HCT116 (cell line): ENCODE data around the gene P2RX1. TPM values are rescaled to one million over a fixed set of nuclear protein-coding genes. Genes with fewer than 3 reads are reported as not detected.

Experiments
- ATAC-seq: fragments of 200-7000 bp; cut with Tn5 transposase; 2 replicates; pipeline ENCODE4 v1.9.1; 2020; ENCODE audit warnings: mild to moderate bottlenecking, moderate library complexity
- BruUV-seq: library from RNA; stranded (reverse); fragments of 400-500 nt; replicated peaks from 2 replicates; lab custom pipeline; 2021; lab: Mats Ljungman, UMichigan
- CTCF ChIA-PET: fragments of 300-600 bp; sonication (Branson Sonifier 250); formaldehyde crosslinking; loops from one replicate; lab custom pipeline; 2021; ENCODE audit warnings: antibody characterized with exemption; lab: Charles Lee
- POLR2A ChIA-PET: fragments of 300-600, 350-600 bp; sonication (Branson Sonifier 250); formaldehyde crosslinking; loops from one replicate; lab custom pipeline; 2021; ENCODE audit warnings: antibody characterized with exemption; lab: Charles Lee
- RAD21 ChIA-PET, 2 experiments: fragments of 300-600 bp; sonication (Branson Sonifier 250); formaldehyde crosslinking; loops; one replicate each; lab custom pipeline; 2023; ENCODE audit warnings: low total read pairs in 2 of 2; ENCODE audit not compliant: uncharacterized antibody in 2 of 2, unreplicated experiment in 2 of 2, low non-redundant PET in 1 of 2; lab: Charles Lee
- DNase-seq: peaks from one replicate; pipeline ENCODE4 v3.0.0-alpha.2; 2010; ENCODE audit warnings: low read depth, low spot score
- H2AFZ ChIP-seq: fragments of 200-600 bp; shearing (Covaris generic), sonication (generic); 2 replicates; pipeline ENCODE4 v1.6.1; 2017; ENCODE audit warnings: low read depth, mixed run types, mixed read lengths, antibody characterized with exemption, low read length; ENCODE audit not compliant: poor library complexity, severe bottlenecking
- H3K27ac ChIP-seq: 2 replicates; pipeline ENCODE4 v1.5.1; 2012; ENCODE audit warnings: low read depth, low read length
- H3K27me3 ChIP-seq: fragments of 200-600 bp; sonication (generic); 2 replicates; pipeline ENCODE4 v1.6.1; 2016; ENCODE audit warnings: mixed run types, low read length, mixed read lengths; ENCODE audit not compliant: insufficient read depth
- H3K36me3 ChIP-seq, 2 experiments: fragments of 200-500 bp in 1 of 2; fragments of 200-600 bp in 1 of 2; sonication (Bioruptor generic) in 1 of 2; sonication (generic) in 1 of 2; 2 replicates each; pipeline versions ENCODE4 v1.5.1 to v1.6.1; 2014 to 2016; ENCODE audit warnings: low read length in 2 of 2, inconsistent platforms in 1 of 2, mixed read lengths in 1 of 2, mixed run types in 1 of 2; ENCODE audit not compliant: insufficient read depth in 2 of 2, control insufficient read depth in 1 of 2
- H3K4me1 ChIP-seq, 2 experiments: fragments of 200-600 bp in 1 of 2; sonication (generic) in 1 of 2; 2 replicates each; pipeline versions ENCODE4 v1.5.1 to v1.6.1; 2012 to 2017; ENCODE audit warnings: low read length in 2 of 2, inconsistent platforms in 1 of 2, mild to moderate bottlenecking in 1 of 2, mixed read lengths in 1 of 2, mixed run types in 1 of 2, moderate library complexity in 1 of 2; ENCODE audit not compliant: insufficient read depth in 2 of 2, control insufficient read depth in 1 of 2
- H3K4me2 ChIP-seq: fragments of 200-600 bp; sonication (generic); 2 replicates; pipeline ENCODE4 v1.6.1; 2017; ENCODE audit warnings: mixed run types, low read length, mixed read lengths
- H3K4me3 ChIP-seq, 2 experiments: fragments of 200-600 bp in 1 of 2; sonication (generic) in 1 of 2; replicated peaks in 1 of 2; 2 replicates each; pipeline ENCODE4 v1.5.1; 2011 to 2016; ENCODE audit warnings: low read length in 2 of 2, control low read depth in 1 of 2, low read depth in 1 of 2, mild to moderate bottlenecking in 1 of 2, mixed read lengths in 1 of 2, mixed run types in 1 of 2
- H3K79me2 ChIP-seq: fragments of 200-600 bp; sonication (generic); 2 replicates; pipeline ENCODE4 v1.6.1; 2017; ENCODE audit warnings: mild to moderate bottlenecking, mixed run types, low read length, moderate library complexity, mixed read lengths; ENCODE audit not compliant: insufficient read depth
- H3K9ac ChIP-seq: fragments of 200-600 bp; sonication (generic); 2 replicates; pipeline ENCODE4 v1.6.1; 2016; ENCODE audit warnings: low read length, mixed read lengths
- H3K9me2 ChIP-seq: fragments of 200-600 bp; sonication (generic), shearing (Covaris generic); 2 replicates; pipeline ENCODE4 v1.6.1; 2017; ENCODE audit warnings: mixed run types, mild to moderate bottlenecking, moderate library complexity; ENCODE audit not compliant: insufficient read depth
- H3K9me3 ChIP-seq, 2 experiments: fragments of 200-500 bp in 1 of 2; fragments of 200-600 bp in 1 of 2; sonication (Bioruptor generic) in 1 of 2; sonication (generic) in 1 of 2; 2 replicates each; pipeline ENCODE4 v1.6.1; 2014 to 2017; ENCODE audit warnings: low read length in 2 of 2, mixed read lengths in 2 of 2, inconsistent platforms in 1 of 2, low read depth in 1 of 2, mild to moderate bottlenecking in 1 of 2, mixed run types in 1 of 2, moderate library complexity in 1 of 2; ENCODE audit not compliant: control insufficient read depth in 1 of 2, insufficient read depth in 1 of 2
- H4K20me1 ChIP-seq: fragments of 200-600 bp; sonication (generic), shearing (Covaris generic); 2 replicates; pipeline ENCODE4 v1.6.1; 2017; ENCODE audit warnings: mixed run types, mild to moderate bottlenecking, moderate library complexity; ENCODE audit not compliant: insufficient read depth
- CEBPB ChIP-seq: IDR thresholded peaks from 2 replicates; pipeline ENCODE4 v1.6.1; 2012; ENCODE audit warnings: low read depth
- EGR1 ChIP-seq: IDR thresholded peaks from 2 replicates; pipeline ENCODE4 v1.6.1; 2012; ENCODE audit warnings: low read depth
- EZH2phosphoT487 ChIP-seq: fragments of 200-600 bp; IDR thresholded peaks from 2 replicates; pipeline ENCODE4 v1.6.1; 2018; ENCODE audit warnings: antibody characterized with exemption, borderline replicate concordance
- FOSL1 ChIP-seq: IDR thresholded peaks from 2 replicates; pipeline ENCODE4 v1.6.1; 2012; ENCODE audit warnings: low read depth
- POLR2A ChIP-seq: IDR thresholded peaks from 2 replicates; pipeline ENCODE4 v1.7.0; 2011; ENCODE audit warnings: borderline replicate concordance; ENCODE audit not compliant: insufficient read depth, insufficient read length; ENCODE audit errors: extremely low read depth
- SIN3A ChIP-seq: IDR thresholded peaks from 2 replicates; pipeline ENCODE4 v1.6.1; 2012; ENCODE audit warnings: low read depth
- SP1 ChIP-seq: IDR thresholded peaks from 2 replicates; pipeline ENCODE4 v1.6.1; 2012; ENCODE audit warnings: low read depth
- ZFX ChIP-seq: fragments of 450-650 bp; IDR thresholded peaks from 2 replicates; pipeline ENCODE4 v1.6.1; 2017
- intact Hi-C: fragments of 100-400 bp; cut with micrococcal nuclease; formaldehyde crosslinking; loops from 2 replicates; pipeline ENCODE4 v1.10.0; 2022
- total RNA-seq: library from RNA; stranded (reverse); gene quantifications from one replicate; pipeline ENCODE4 v1.2.1, GENCODE V29; 2021; ENCODE audit not compliant: unreplicated experiment
- TF ChIP-seq, protein P1 (sequence below): IDR thresholded peaks from 2 replicates; pipeline ENCODE4 v1.6.1; 2012
- TF ChIP-seq, protein P2 (sequence below): IDR thresholded peaks from 2 replicates; pipeline ENCODE4 v1.6.1; 2011; ENCODE audit warnings: mild to moderate bottlenecking, low read length, moderate library complexity; ENCODE audit not compliant: insufficient replicate concordance; ENCODE audit errors: extremely low read depth
- TF ChIP-seq, protein P3 (sequence below), 3 experiments: fragments of 200-600 bp in 1 of 3; sonication (generic) in 1 of 3; IDR thresholded peaks in 2 of 3; conservative IDR thresholded peaks in 1 of 3; 2 replicates each; pipeline ENCODE4 v1.5.1; 2012 to 2017; ENCODE audit warnings: low read depth in 2 of 3, low read length in 2 of 3, antibody characterized with exemption in 1 of 3, borderline replicate concordance in 1 of 3, control low read depth in 1 of 3, mild to moderate bottlenecking in 1 of 3, mixed read lengths in 1 of 3, mixed run types in 1 of 3, moderate library complexity in 1 of 3; ENCODE audit not compliant: insufficient read depth in 1 of 3

P2RX1 gene
- total RNA-seq, 1 experiment from 2014 or later, result not detected

DNA sequence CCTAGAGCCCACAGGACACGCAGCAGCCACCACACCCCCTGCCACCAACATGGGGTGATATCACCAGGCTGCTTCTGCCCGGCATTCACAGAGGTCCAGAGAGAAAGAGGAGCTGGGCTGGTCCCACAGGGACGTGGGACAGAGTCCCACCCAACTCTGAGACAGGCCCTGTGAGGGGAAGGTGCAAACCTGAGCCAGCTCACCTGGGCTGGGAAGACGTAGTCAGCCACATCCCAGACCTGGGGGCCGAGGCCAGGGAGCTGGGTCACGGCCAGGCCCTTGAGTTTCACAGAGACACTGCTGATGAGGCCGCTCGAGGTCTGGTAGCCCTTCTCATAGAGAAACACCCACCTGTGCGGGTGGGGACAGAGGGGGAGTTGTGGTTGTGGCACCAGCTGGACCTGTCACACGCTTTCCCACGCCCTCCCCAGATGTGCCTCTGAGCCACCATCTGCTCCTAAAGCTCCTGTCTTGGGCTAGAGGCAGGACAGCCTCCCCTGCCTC lies 11.2 kb downstream of the P2RX1 start:
- no peak for DNase-seq
- Histone ChIP-seq H3K9ac (no peak overlapping the region), H3K27ac (no peak overlapping the region), H3K4me1 (no peaks in the 10 kb centered on the region), H3K9me2 (no peaks in the 10 kb centered on the region), H4K20me1 (no peaks in the 10 kb centered on the region), H3K4me3 (no peak overlapping the region), H3K36me3 (no peaks in the 10 kb centered on the region), H2AFZ (no peak overlapping the region), H3K79me2 (no peaks in the 10 kb centered on the region), H3K9me3 (no peaks in the 10 kb centered on the region), H3K4me2 (no peak overlapping the region), H3K27me3 (no peaks in the 10 kb centered on the region)
- ChIA-PET RAD21 (no interaction called here), CTCF (interaction anchor here (1.0 to 4.2 kb wide), 5 partner anchors 9 to 168 kb away, joined by 3 to 48 read pairs (median 6); partner anchors contain the start of gene NCBP3), POLR2A (no interaction called here)
- no peak for ATAC-seq
- intact Hi-C loops, result loop anchor here (5.0 kb wide), 1 partner anchor 168 kb away; no protein-coding TSS in a partner anchor
- no peak for TF ChIP-seq SIN3A
- TF ChIP-seq EGR1, result no peak
- TF ChIP-seq FOSL1, result no peak
- TF ChIP-seq CEBPB, result no peak
- no peak for TF ChIP-seq SP1
- TF ChIP-seq ZFX, result no peak
- TF ChIP-seq POLR2A, result no peak
- TF ChIP-seq EZH2phosphoT487, result no peak
- TF ChIP-seq, protein P1, sequence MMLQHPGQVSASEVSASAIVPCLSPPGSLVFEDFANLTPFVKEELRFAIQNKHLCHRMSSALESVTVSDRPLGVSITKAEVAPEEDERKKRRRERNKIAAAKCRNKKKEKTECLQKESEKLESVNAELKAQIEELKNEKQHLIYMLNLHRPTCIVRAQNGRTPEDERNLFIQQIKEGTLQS, result no peak
- TF ChIP-seq, protein P2, sequence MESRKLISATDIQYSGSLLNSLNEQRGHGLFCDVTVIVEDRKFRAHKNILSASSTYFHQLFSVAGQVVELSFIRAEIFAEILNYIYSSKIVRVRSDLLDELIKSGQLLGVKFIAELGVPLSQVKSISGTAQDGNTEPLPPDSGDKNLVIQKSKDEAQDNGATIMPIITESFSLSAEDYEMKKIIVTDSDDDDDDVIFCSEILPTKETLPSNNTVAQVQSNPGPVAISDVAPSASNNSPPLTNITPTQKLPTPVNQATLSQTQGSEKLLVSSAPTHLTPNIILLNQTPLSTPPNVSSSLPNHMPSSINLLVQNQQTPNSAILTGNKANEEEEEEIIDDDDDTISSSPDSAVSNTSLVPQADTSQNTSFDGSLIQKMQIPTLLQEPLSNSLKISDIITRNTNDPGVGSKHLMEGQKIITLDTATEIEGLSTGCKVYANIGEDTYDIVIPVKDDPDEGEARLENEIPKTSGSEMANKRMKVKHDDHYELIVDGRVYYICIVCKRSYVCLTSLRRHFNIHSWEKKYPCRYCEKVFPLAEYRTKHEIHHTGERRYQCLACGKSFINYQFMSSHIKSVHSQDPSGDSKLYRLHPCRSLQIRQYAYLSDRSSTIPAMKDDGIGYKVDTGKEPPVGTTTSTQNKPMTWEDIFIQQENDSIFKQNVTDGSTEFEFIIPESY, result no peak
- TF ChIP-seq, protein P3, sequence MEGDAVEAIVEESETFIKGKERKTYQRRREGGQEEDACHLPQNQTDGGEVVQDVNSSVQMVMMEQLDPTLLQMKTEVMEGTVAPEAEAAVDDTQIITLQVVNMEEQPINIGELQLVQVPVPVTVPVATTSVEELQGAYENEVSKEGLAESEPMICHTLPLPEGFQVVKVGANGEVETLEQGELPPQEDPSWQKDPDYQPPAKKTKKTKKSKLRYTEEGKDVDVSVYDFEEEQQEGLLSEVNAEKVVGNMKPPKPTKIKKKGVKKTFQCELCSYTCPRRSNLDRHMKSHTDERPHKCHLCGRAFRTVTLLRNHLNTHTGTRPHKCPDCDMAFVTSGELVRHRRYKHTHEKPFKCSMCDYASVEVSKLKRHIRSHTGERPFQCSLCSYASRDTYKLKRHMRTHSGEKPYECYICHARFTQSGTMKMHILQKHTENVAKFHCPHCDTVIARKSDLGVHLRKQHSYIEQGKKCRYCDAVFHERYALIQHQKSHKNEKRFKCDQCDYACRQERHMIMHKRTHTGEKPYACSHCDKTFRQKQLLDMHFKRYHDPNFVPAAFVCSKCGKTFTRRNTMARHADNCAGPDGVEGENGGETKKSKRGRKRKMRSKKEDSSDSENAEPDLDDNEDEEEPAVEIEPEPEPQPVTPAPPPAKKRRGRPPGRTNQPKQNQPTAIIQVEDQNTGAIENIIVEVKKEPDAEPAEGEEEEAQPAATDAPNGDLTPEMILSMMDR (IDR thresholded peaks at IDR 0.05 in 2 of 3, conservative IDR thresholded peaks at IDR 0.05 in 1 of 3; ENCODE audit: borderline replicate concordance in 1 of 3, insufficient read depth in 1 of 3, low read depth in 2 of 3, low read length in 2 of 3), result no peak
- no TSS peak for BruUV-seq
